HG02642 (cell line): ENCODE results near the gene ADORA2A.
"Not testable (repeated sequence)": the region's sequence is repeated elsewhere in the genome, so short reads cannot be mapped to it uniquely, and the experiment has no call there.

Source experiments
- ATAC-seq: cut with Tn5 transposase; IDR thresholded peaks from one replicate; pipeline ENCODE4 v1.9.1; 2021; ENCODE audit warnings: mild to moderate bottlenecking; ENCODE audit not compliant: unreplicated experiment, poor library complexity

Gene ADORA2A

GRCh38 chr22:24474649-24475255 is 47.4 kb downstream of the ADORA2A start:
- no peak for ATAC-seq

GRCh38 chr22:24481641-24482040 is 54.2 kb downstream of the ADORA2A start:
- no peak for ATAC-seq

GRCh38 chr22:24482575-24482974 is 55.2 kb downstream of the ADORA2A start:
- ATAC-seq = no peak

GRCh38 chr22:24482998-24483397 is 55.6 kb downstream of the ADORA2A start:
- no peak for ATAC-seq

GRCh38 chr22:24483976-24484545 is 56.7 kb downstream of the ADORA2A start:
- ATAC-seq = no peak

- no peak for ATAC-seq
These were observed 57.8 kb downstream of the ADORA2A start for GRCh38 chr22:24485170-24485569.

- no peak for ATAC-seq
These were observed 58.2 kb downstream of the ADORA2A start for GRCh38 chr22:24485608-24486007.

GRCh38 chr22:24486501-24486921 is 59.1 kb downstream of the ADORA2A start:
- no peak for ATAC-seq

- no peak for ATAC-seq
These were observed 61.6 kb downstream of the ADORA2A start for GRCh38 chr22:24489011-24489410.

GRCh38 chr22:24489434-24489833 is 62.0 kb downstream of the ADORA2A start:
- not testable (repeated sequence) for ATAC-seq
